Smooth muscle cell (in vitro differentiated cells): ENCODE results near the gene GRIA3. TPM values are rescaled to one million over a fixed set of nuclear protein-coding genes. Genes with fewer than 3 reads are reported as not detected.

Source experiments
- DNase-seq: peaks from one replicate; lab custom pipeline; 2025; ENCODE audit not compliant: unreplicated experiment; lab: John Stamatoyannopoulos, UW
- H2AFZ ChIP-seq: fragments of 200-600 bp; sonication (generic); 2 replicates; pipeline ENCODE4 v1.6.0; 2016; ENCODE audit warnings: antibody characterized with exemption, low read depth, mild to moderate bottlenecking
- H3F3A ChIP-seq: fragments of 200-600 bp; sonication (generic); 2 replicates; pipeline ENCODE4 v1.6.0; 2017; ENCODE audit warnings: antibody characterized with exemption, low read depth
- H3K27ac ChIP-seq: fragments of 200-600 bp; sonication (generic); 2 replicates; pipeline ENCODE4 v1.5.1; 2016; ENCODE audit warnings: low read depth, mild to moderate bottlenecking
- H3K27me3 ChIP-seq: fragments of 200-600 bp; sonication (generic); 2 replicates; pipeline ENCODE4 v1.6.1; 2016; ENCODE audit warnings: low read depth, mild to moderate bottlenecking
- H3K36me3 ChIP-seq: fragments of 200-600 bp; sonication (generic); 2 replicates; pipeline ENCODE4 v1.5.1; 2016; ENCODE audit warnings: low read depth
- H3K4me1 ChIP-seq: fragments of 200-600 bp; sonication (generic); 2 replicates; pipeline ENCODE4 v1.5.1; 2016; ENCODE audit warnings: low read depth
- H3K4me2 ChIP-seq: fragments of 200-600 bp; sonication (generic); 2 replicates; pipeline ENCODE4 v1.6.0; 2016; ENCODE audit warnings: mild to moderate bottlenecking
- H3K4me3 ChIP-seq: fragments of 200-600 bp; sonication (generic); 2 replicates; pipeline ENCODE4 v1.5.1; 2016; ENCODE audit warnings: mild to moderate bottlenecking
- H3K79me2 ChIP-seq: fragments of 200-600 bp; sonication (generic); 2 replicates; pipeline ENCODE4 v1.6.0; 2016; ENCODE audit warnings: low read depth, mild to moderate bottlenecking
- H3K9ac ChIP-seq: fragments of 200-600 bp; sonication (generic); 2 replicates; pipeline ENCODE4 v1.6.0; 2016; ENCODE audit warnings: low read depth
- H3K9me3 ChIP-seq: fragments of 200-600 bp; sonication (generic); replicated peaks from 2 replicates; pipeline ENCODE4 v1.5.1; 2016; ENCODE audit warnings: low read depth
- H4K20me1 ChIP-seq: fragments of 200-600 bp; sonication (generic); 2 replicates; pipeline ENCODE4 v1.6.0; 2016; ENCODE audit warnings: low read depth
- CTCF ChIP-seq: fragments of 200-600 bp; sonication (generic); IDR thresholded peaks from 2 replicates; pipeline ENCODE4 v1.5.1; 2017; ENCODE audit warnings: borderline replicate concordance, mild to moderate bottlenecking, antibody characterized with exemption; ENCODE audit not compliant: insufficient read depth, poor library complexity, severe bottlenecking
- WGBS: methylation state at CpG from one replicate; pipeline ENCODE4 v1.1.7; 2016; ENCODE audit warnings: low lambda C conversion rate; 5-methylcytosine and 5-hydroxymethylcytosine counted together
- polyA plus RNA-seq: library from polyadenylated mRNA; unstranded; fragments of >200 nt; fragmentation: Nextera tagmentation; extraction: Ambion mirVana; gene quantifications from 2 replicates; pipeline ENCODE4 v1.2.1, GENCODE V29; 2016
- total RNA-seq: library from RNA; depleted of rRNA; stranded (reverse); fragments of >200 nt; gene quantifications from 2 replicates; pipeline ENCODE4 v1.2.3, GENCODE V29; 2014

GRIA3 gene
- total and polyA plus RNA-seq, 2 experiments from 2014 or later: 7.2 to 12.7 TPM

GRCh38 chrX:123263747-123264146 lies 79.7 kb downstream of the GRIA3 start:
- WGBS: 10% methylated on average over 1 of the region's 1 CpG

GRCh38 chrX:123267220-123267619 lies 83.1 kb downstream of the GRIA3 start:
- H3K27ac ChIP-seq: no peak overlapping the region
- no peaks in the 10 kb centered on the region for H3F3A ChIP-seq
- no peak for DNase-seq
- TF ChIP-seq CTCF: no peak
- no peaks in the 10 kb centered on the region for H4K20me1 ChIP-seq
- H3K9me3 ChIP-seq: peaks cover 6% of the 10 kb centered on the region
- H3K4me1 ChIP-seq: peaks cover 4% of the 10 kb centered on the region
- no peak overlapping the region for H3K4me2 ChIP-seq
- H3K27me3 ChIP-seq: no peaks in the 10 kb centered on the region
- H3K79me2 ChIP-seq: no peaks in the 10 kb centered on the region
- no peak overlapping the region for H3K4me3 ChIP-seq
- H2AFZ ChIP-seq: no peak overlapping the region
- H3K9ac ChIP-seq: no peak overlapping the region
- H3K36me3 ChIP-seq: no peaks in the 10 kb centered on the region
- WGBS: 67% methylated on average over 3 of the region's 3 CpGs

More at GRCh38 chrX:123263747-123264146, 79.7 kb downstream of the GRIA3 start:
- H3K9me3 ChIP-seq: peaks cover 6% of the 10 kb centered on the region
- no peak for DNase-seq
- no peaks in the 10 kb centered on the region for H3K79me2 ChIP-seq
- H4K20me1 ChIP-seq: no peaks in the 10 kb centered on the region
- no peaks in the 10 kb centered on the region for H3K36me3 ChIP-seq
- H3K4me2 ChIP-seq: no peak overlapping the region
- H3F3A ChIP-seq: no peaks in the 10 kb centered on the region
- H3K27me3 ChIP-seq: no peaks in the 10 kb centered on the region
- no peak overlapping the region for H3K27ac ChIP-seq
- no peak overlapping the region for H3K4me3 ChIP-seq
- H3K4me1 ChIP-seq: peaks cover 6% of the 10 kb centered on the region
- H2AFZ ChIP-seq: no peak overlapping the region
- H3K9ac ChIP-seq: no peak overlapping the region
- no peak for TF ChIP-seq CTCF

GRCh38 chrX:123271902-123272301 lies 87.8 kb downstream of the GRIA3 start:
- WGBS: 46% methylated on average over 2 of the region's 2 CpGs

More at GRCh38 chrX:123271902-123272301, 87.8 kb downstream of the GRIA3 start:
- Histone ChIP-seq H3K27ac (no peak overlapping the region), H3K27me3 (no peaks in the 10 kb centered on the region), H3K36me3 (no peaks in the 10 kb centered on the region), H3F3A (no peaks in the 10 kb centered on the region), H3K4me2 (no peak overlapping the region), H3K79me2 (no peaks in the 10 kb centered on the region), H2AFZ (no peak overlapping the region), H3K4me1 (no peaks in the 10 kb centered on the region), H3K9ac (no peak overlapping the region), H3K9me3 (peaks cover 2% of the 10 kb centered on the region), H4K20me1 (no peaks in the 10 kb centered on the region), H3K4me3 (no peak overlapping the region)
- no peak for TF ChIP-seq CTCF
- no peak for DNase-seq
